ENCODE results near the gene ALDH1L2.

ALDH1L2 gene

DNA sequence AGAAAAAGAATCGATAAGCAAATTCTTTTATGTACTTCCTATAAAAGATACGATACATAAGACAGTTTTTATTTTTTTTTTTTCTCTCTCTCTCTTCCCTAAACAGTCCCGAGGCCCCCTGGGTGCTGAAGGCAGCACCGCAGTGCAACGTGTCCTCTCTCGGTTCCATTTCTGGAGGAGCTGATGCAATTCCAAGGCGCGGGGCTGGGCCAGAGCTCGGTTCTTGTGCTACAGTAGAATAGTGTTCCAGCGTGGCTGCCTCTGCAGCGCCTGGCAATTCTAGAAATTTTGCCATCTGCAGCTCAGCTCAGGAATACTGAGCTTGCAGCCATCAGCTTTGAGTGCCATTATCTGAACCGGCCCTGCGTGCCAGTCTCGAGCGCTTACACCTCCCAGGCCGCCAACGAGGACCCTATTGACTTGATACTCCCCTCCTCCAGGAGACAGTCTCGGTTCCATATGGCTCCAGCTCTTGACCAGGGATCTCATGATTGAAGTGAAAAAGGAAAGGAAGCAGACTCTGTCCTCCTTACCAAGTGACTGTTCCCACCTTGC, 630 bp downstream of the ALDH1L2 start:
- peak in 1 of 2 donors; percentile 2 for DNase-seq (ENCODE audit: low read depth in 2 of 2)

DNA sequence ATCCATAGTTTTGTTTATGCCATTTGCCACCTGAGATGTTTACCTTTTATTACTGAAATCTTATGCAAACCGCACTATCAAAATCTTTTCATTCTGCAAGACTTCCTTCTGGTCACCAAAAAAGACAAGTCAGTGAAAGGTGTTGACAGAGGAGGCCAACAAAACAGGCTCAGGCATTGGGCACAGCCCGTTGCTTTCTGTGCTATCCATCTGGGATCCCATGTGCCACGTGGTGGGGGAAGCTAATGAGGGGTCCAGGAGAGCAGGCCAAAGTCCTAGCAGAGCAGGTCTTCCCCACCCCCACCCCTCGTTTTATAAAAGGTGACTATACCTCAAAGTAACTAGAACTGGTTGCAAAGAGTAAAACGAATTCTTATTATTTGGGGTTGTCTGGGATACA, 1.2 kb downstream of the ALDH1L2 start:
- no peak for DNase-seq (ENCODE audit: low read depth in 2 of 2)

DNA sequence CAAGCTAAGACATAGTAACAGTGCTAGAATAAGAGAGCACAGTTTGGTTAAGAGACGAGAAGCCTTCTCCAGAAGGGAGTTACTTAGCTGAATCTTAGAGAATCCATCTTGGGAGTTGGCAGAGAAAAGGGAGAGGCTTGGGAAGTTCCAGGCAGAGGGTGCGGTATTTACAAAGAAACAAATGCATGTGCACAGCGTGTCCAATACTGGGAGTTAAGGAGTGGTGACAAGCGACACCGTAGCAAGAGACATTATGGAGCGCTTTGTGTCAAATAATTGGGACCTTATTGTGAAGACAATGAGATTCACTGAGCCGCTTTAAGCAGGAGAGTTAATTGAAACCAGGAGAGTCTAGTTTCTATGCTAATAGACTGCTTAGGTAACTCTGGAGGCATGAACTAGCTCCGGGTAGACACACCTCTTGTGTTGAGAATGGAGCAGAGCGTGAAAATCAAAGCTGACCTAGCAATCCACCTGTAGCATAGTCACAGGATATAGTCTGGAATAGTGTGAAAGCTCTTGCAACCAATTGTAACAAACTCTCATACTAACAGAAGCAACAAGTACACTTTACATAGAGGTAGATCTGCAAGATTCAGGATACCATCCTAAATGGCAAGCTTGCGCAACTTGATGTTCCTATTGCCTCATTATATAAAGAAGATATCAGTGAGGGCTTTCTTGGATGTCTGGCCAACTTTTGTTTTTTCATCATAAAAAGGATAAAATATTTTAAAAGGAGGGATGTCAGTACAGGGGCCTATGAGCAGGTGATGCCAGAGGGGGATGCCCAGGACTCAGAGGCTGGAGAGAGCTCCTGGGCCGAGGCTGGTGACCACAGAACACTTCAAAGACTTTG, 5.3 kb downstream of the ALDH1L2 start:
- DNase-seq (ENCODE audit: low read depth in 2 of 2): no peak

DNA sequence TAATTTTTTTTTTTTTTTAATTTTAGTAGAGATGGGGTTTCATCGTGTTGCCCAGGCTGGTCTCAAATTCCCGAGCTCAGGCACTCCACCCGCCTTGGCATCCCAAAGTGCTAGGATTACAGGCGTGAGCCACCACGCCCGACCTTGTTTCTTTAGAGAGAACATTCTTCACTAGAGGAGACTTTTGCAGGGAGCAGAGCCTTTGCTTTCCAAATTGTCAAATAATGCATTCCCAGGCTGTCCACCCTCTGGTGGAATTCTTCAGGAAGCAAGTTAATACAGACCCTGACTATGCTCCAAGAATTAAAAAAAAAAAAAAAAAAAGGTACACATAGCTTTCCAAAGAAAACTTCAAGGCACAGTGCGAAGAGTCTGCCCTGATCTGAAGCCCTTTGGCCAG, 6.8 kb downstream of the ALDH1L2 start:
- DNase-seq (ENCODE audit: low read depth in 2 of 2): no peak

DNA sequence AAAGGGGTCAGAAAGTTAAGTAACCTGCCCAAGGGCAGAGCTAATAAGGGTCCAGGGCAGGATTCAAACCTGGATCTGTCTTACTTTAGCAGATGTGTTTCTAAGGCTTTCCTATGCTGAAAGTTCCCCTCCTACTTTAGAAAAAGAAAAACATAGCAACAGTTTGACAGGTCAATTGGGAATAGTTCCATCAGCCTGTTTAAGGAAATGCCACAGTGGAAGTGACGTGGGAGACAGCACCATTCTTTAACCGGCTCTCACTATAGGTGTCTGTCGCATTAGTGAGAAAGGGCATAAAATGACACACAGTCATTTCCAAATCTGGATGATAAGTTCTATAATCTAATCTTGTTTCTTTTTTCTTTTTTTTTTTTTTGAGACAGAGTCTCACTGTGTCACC, 7.3 kb downstream of the ALDH1L2 start:
- no peak for DNase-seq (ENCODE audit: low read depth in 2 of 2)

DNA sequence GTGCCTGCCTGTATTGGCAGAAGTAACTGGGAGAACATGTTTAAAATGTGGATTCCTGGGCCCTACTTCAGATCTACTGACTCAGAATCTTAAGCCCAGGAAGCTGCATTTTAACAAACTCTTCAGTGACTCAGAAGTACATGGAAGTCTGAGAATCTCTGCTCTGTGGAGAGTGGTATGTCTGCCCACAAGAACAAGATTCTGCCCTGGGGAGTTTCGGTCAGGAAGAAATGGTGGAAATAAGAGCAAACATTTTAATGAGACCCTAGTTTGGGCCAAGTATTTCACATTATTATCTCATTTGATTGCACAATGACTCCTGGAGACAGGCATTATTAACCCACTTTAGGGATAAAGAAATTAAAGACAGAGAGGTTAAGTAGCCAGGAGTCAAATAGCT, 8.2 kb downstream of the ALDH1L2 start:
- DNase-seq (ENCODE audit: low read depth in 2 of 2): no peak

DNA sequence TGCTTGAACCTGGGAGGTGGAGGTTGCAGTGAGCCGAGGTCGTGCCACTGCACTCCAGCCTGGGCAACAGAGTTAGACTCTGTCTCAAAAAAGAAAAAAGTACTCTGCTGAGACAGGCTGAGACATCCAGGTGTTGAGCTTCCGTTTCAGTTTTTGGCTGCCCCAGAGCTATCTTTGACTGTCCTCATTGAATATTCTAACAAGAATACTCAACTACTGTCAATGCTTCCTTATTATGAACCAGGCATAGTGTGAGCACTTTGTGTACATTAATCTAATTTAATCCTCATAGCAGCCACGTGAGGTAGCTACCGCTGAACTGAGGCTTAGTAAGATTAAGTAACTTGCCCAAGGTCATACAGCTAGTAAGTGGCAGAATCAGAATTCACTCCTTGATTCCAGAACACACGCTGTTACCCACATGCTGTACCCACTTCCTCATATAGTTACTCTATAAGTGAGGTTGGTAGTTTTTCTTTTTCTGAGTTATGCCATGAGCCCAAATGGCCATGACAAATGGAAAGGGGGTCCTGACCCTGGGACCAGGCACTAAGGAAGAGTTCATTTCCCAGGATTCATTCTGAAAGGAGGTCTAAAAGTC, 11.3 kb downstream of the ALDH1L2 start:
- DNase-seq (ENCODE audit: low read depth in 2 of 2): no peak

DNA sequence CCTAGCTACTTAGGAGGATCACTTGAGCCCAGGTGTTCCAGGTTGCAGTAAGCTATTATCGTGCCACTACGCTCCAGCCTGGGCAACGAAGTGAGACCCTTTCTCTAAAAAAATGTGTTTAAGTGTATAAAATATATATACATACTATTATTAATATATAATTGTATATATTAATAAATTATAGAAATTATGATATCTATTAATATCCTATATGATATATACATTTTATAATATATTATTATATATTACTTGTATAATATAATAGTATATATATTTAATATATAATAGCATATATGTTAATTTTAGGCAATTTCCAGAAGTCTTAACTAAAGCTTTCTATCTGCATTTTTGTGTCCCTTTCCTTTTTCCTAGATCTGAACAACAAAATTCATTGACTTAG, 12.3 kb downstream of the ALDH1L2 start:
- no peak for DNase-seq (ENCODE audit: low read depth in 2 of 2)

DNA sequence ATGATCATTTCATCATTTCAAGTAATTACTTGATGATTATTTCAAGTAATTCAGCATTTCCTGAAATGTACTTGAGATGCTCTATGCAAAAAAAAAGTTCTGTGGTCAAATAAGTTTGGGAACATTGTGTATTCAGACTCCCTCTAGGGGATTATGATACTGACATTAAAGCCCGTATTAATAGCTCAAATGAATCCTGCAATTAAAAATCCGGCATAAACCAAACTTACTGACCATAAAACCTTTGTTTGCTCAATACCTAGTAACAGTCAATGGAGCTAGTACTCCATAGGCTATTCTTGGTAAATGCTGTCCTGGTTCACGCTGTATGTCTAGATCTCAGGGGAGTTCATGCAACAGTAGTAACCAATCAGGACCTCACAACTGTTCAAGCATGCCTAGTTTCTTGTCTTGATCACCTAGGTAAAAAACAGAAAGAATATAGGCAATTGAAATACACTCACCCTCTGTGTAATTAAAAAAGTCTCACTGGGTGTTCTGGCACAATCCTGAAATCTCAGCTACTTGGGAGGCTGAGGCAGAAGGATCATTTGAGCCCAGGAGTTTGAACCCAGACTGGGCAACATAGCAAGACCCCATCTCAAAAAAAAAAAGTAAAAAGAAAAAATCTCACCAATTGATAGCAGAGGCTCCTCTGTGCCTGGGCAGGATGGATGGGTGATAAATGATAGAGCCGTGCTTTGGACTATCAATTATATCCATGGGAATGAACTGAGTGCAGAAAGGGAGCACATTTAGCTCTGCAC, 14.1 kb downstream of the ALDH1L2 start:
- no peak for DNase-seq (ENCODE audit: low read depth in 2 of 2)

DNA sequence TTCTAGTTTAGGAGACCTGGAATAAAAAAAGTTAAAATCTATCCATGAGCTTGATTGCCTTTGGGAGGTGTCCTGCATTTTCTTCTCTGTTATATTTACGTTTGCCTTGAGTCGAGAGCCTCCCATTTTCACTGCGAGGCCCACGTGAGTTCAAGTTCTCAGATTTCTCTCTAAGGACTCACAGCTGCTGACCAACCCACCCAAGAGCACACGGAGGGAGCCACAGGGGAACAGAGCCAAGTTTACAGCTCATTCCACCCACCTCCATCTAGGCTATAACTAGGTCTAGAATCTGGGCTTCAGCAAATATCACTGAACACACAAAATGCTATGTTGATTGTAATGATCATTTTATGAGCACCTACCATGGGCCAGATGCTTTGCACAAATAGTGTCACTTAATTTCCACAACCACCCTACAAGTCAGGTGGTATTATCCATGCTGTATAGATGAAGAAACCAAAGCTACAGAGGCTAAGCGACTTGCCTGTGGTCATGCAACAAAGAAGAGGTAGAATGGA, 16.7 kb downstream of the ALDH1L2 start:
- DNase-seq (ENCODE audit: low read depth in 2 of 2): no peak

DNA sequence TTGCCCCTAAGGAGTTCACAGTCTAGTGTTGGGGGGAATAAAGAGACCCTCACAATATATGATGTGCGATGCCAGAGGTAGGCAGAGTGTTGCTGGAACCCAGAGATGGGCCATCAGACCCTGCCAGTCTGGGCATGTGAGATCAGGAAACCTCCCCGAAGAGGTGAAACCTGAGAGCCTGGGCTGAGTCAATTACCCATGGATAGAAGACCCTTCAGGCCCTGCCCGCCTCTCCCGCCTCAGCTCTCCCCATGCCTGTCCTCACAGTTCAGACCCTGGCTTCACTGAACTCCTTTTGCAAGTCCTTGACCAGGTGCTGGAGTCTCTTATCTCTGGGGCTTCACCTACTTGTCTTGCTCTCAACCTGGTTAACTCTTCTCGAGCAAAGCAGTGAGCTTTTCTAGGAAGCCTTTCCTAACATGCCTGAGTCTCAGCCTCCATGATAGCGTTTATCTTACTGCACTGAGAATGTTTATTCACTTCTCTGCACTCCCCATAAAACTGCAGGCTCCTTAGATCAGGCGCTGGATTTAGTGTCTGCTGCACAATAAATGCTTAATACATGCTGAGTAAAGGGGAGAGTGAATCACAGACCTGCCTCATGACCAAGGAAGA, 19.6 kb downstream of the ALDH1L2 start:
- DNase-seq (ENCODE audit: low read depth in 2 of 2): no peak

DNA sequence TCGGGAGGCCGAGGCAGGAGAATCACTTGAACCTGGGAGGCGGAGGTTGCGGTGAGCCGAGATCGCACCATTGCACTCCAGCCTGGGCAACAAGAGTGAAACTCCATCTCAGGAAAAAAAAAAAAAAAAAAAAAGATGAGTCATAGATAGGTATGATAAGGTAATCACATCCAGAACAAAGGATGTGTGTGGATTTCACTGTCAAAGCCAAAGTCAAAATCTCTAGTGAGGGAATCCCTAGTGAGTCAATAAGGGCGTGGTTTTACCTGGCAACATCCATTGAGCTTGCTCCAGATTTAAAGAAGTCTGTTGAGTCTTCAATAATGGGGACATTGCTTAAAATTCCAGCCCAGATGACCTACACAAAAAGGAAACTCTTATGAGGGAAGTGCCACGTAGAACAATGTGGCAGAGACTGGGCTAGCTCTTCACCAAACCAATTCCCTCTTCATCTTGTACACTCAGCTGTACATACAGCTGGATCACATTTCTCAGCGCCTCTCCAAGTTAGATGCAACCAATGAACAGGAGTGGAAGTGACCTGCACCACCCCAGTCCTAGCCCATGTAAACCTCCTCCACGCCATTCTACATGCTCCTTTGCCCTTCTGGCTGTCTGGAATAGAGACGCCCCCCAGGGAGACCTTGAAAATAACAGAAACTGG, 23.4 kb downstream of the ALDH1L2 start:
- no peak for DNase-seq (ENCODE audit: low read depth in 2 of 2)

DNA sequence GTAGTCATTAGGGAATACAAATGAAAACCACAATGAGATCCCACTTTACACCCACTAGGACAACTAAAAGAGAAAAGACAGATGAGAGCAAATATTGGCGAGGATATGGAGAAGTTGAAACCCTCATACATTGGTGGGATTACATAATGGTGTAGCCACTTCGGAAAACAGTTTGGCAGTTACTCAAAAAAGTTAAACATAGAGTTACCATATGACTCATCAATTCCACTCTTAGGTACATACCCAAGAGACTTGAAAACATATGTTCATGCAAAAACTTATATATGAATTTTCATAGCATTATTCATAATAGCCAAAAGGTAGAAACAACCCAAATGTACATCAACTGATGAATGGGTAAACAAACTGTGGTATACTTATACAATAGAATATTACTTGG, 27.1 kb downstream of the ALDH1L2 start:
- no peak for DNase-seq (ENCODE audit: low read depth in 2 of 2)

DNA sequence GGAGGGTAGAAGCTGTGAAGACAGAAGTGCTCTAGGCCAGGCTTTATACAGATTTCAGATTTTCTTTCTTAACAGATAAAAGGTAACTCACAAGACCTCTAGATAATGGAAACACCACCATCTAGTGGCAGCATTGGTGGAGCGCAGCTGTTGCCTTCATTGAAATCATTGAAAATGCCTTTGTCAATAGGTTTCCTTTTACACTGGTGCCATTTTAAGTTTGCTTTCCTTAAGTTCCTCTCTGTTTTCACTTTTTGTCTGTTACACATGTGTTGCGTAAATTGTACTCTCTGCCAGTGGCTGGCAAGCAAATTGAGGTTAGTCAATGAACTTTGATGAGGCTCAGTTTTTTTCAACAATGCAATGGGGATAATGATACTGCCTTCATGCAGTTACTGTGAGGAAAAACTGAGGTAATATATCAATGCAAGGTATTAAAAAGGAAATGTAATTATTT, 31.1 kb downstream of the ALDH1L2 start:
- DNase-seq (ENCODE audit: low read depth in 2 of 2): peak; percentile 58 to 65

DNA sequence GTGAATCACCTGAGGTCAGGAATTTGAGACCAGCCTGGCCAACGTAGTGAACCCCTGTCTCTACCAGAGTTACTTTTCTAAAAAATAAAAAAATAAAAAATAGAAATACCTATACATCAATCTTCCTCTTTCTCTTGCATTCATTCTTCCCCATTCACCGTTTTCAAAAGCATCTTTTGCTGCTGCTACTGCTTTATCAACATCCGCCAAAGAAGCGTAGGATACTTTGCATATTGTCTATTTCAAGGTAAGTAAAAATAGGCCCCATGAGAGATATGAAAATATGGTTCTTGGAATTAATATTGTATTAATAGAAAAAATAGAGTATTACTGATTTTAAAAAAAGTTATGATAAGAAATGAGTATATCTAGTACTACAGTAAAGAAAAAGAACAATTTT, 32.3 kb downstream of the ALDH1L2 start:
- no peak for DNase-seq (ENCODE audit: low read depth in 2 of 2)

DNA sequence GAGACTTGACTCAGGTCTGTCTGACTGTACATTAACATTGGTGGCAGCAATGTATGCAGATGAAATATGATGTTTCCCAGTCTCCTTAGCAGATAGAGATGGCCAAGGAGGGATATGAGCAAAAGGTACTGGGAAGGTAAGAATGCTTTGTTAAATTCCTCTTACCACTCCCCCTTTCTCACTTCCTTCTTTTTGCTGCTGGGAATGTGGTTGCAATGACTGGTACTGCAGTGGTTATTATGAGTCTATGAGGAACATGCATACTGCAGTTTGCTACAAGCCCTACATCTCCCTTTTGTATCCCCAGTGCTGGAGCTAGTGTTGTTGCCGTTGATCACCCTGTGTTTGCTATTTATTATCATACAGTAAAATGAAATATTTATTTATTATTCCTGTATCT, 35.9 kb downstream of the ALDH1L2 start:
- no peak for DNase-seq (ENCODE audit: low read depth in 2 of 2)

DNA sequence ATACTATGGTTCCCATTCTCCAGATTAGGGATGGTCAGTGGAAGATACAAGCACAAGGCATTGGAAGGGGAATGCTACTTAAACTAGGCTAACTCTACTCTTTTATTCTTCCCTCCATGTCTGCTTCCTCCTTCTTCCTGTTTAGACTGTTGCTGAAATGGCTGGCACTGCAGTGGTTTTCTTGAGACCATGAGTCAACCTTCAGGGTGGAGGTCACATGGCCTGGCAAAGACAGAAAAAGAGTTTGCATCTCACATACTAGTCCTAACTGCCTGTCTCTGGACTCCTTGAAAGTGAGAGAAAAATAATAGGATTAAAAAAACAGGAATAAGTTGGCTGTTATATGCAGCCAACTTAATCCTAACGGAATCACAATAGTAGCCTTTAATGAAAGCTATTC, 37.0 kb downstream of the ALDH1L2 start:
- no peak for DNase-seq (ENCODE audit: low read depth in 2 of 2)

DNA sequence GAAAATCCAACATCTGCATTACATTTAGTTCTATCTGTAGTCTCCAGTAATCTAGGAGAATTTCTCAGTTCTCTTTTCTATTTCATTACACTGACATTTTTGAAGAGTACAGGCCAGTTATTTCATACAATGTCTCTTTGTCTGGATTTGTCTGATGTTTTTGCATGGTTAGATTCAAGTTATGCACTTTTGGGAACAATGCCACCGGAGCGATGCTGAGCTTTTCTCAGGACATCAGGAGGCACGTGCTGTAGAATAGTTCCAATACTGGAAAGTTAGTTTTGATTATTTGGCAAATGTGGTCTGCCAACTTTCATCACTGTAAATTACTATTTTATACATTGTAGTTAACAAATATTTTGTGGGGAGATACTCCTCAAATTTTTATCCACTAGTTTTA, 43.1 kb downstream of the ALDH1L2 start:
- no peak for DNase-seq (ENCODE audit: low read depth in 2 of 2)

DNA sequence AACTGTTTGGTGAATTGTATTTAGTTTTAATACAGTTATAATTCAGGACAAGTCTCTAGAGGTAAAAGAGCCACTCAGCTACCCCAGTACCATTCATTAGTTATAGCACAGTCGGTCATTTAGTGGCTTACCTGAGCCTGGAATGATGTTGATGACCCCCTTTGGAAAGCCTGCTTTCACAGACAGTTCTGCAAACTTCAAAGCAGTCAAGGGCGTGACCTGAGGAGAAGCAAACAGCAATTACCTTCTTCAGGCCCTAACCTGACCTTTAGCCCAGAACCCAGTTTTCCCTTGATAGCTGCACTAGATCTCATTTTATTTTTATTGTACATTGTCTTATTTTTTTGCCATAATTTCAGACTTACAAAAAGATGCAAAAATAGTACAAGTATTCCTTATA, 43.8 kb downstream of the ALDH1L2 start:
- DNase-seq (ENCODE audit: low read depth in 2 of 2): no peak

DNA sequence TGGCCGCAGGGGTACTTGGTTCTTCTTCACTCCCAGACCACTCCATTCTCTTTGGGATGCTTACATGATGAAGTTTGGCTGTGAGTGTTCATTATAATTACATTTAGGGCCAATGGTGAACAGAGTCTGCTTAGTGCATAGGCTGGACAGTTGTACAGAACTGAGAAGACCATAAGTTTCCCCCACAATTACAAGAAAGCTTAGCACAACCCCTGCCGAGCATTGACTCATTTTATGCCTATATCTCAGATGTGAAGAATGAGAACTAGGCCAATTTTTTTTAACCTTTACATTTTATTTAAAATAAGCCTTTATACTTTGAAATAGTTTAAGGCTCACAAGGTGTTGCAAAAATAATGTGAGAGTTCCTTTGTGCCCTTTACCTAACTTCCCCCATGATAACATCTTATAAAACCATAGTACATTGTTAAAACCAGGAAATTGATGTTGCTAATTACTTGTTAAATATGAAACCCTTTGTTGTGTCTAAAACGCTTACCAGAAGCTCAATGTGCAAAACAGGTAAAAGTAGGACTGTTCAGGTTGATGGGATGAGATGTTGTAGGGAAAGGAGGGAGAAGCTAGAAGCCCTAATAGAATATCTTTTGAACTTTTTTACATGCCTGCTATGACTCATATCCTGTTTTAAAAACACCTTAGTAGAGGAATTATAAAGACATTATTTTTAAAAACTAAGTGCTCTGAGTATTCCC, 47.2 kb downstream of the ALDH1L2 start:
- no peak for DNase-seq (ENCODE audit: low read depth in 2 of 2)

DNA sequence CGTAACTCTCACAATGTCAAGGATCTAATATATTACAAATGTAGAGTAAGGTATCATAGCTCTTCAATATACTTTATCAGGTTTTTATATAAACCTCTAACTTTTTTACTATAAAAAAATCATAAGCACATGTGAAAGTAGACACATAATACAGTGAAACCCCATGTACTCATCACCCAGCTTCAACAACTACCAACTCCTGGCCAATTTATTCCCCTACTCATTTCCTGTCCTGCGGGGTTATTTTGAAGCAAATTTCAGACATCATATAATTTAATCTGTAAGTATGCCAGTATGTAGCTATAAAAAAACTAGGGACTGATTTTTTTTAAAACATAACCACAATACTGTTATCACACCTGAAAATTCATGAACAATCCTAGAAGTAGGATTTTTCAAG, 50.4 kb downstream of the ALDH1L2 start:
- DNase-seq (ENCODE audit: low read depth in 2 of 2): no peak

Measured in stimulated activated CD4-positive, alpha-beta T cell treated with anti-CD3 and anti-CD28 coated beads, Interleukin-4, amount 100 ng/mL, for 48 hours (primary cell).